GM12891 (cell line): ENCODE data around the gene SELENOF.
"Not testable (repeated sequence)": the region's sequence is repeated elsewhere in the genome, so short reads cannot be mapped to it uniquely, and the experiment has no call there.

ENCODE experiments used
- DNase-seq: peaks from one replicate; pipeline ENCODE4 v3.0.0; 2011; ENCODE audit warnings: low spot score; ENCODE audit not compliant: insufficient read length
- FAIRE-seq: peaks from 2 replicates; lab custom pipeline; 2011; peaks lifted over from hg19 to GRCh38; lab: Jason Lieb, UNC
- PAX5 ChIP-seq: IDR thresholded peaks from 2 replicates; pipeline ENCODE4 v1.6.1; 2011; ENCODE audit warnings: low read length, moderate library complexity, mild to moderate bottlenecking; ENCODE audit not compliant: insufficient read depth, severe bottlenecking
- POLR2A ChIP-seq: IDR thresholded peaks from 2 replicates; pipeline ENCODE4 v1.6.1; 2011; ENCODE audit warnings: low read depth, low read length, control low read depth
- POLR2AphosphoS5 ChIP-seq: IDR thresholded peaks from 2 replicates; pipeline ENCODE4 v1.6.1; 2011; ENCODE audit warnings: low read depth, low read length, control low read depth
- POU2F2 ChIP-seq: IDR thresholded peaks from 2 replicates; pipeline ENCODE4 v1.6.1; 2011; ENCODE audit warnings: low read depth, mild to moderate bottlenecking, control low read depth, low read length, moderate library complexity
- SPI1 ChIP-seq: IDR thresholded peaks from 2 replicates; pipeline ENCODE4 v1.6.1; 2011; ENCODE audit warnings: low read depth, low read length, control low read depth
- TAF1 ChIP-seq: IDR thresholded peaks from 2 replicates; pipeline ENCODE4 v1.6.1; 2011; ENCODE audit warnings: low read depth, low read length, control low read depth

The SELENOF gene

DNA sequence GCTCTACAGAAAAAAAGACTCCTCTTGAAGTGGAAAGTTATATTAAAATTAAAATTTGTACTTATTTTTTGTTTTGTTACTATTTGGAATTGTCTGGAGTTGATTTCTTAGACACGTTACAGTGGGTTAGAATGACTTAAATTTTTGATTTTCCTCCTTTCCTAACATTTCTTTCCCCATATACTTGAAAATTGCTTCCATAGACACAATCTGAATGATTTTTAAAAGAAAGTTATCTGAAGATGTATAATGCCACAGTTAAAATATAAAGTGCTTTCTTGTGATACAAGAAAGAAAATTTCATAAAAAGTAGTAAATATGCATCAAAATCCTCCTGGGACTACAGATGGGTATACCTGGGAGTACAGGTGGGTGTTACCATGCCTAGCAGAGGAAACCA lies 2.8 kb upstream of the SELENOF start:
- FAIRE-seq (no peak), DNase-seq (no peak)
- TF ChIP-seq POLR2A (no peak), POU2F2 (no peak), TAF1 (no peak), PAX5 (no peak), SPI1 (no peak), POLR2AphosphoS5 (no peak)

DNA sequence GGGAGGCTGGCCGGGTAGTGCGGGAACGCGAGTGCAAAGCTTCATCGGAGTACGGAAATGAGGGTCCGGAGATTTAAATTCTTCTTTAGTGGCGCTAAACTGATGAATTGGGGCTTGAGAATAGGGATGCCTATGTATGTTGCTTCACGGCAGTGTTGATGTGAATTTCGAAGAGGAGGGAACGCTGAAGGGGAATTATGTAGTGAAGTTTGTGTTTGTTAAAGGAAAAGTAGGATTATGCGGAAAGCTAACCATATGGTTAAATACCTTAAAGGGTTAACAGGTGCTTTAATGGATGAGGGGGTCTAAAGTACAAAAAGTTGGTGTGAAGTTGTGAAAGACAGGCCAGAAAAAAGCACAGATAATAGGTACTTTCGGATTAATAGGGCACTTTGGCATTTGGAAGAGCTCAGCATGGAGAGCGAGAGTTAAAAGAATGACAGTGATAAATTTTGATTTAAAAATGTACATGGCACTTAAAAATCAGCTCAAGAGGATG lies 1.9 kb upstream of the SELENOF start:
- peak; percentile 41 for FAIRE-seq
- no peak for DNase-seq
- no peak for TF ChIP-seq SPI1
- no peak for TF ChIP-seq POU2F2
- TF ChIP-seq POLR2AphosphoS5 = no peak

GRCh38 chr1:86914998-86915736 lies 1.2 kb upstream of the SELENOF start:
- DNase-seq (no peak), FAIRE-seq (peak; percentile 86)
- TF ChIP-seq TAF1 = peak; percentile 55; the same call in 1 of the 2 replicates
- no peak for TF ChIP-seq POU2F2
- TF ChIP-seq PAX5 = no peak
- no peak for TF ChIP-seq POLR2AphosphoS5
- TF ChIP-seq SPI1 = no peak
- 0 out of 2 replicates have a peak, but pooled peaks have one; percentile 36 for TF ChIP-seq POLR2A

DNA sequence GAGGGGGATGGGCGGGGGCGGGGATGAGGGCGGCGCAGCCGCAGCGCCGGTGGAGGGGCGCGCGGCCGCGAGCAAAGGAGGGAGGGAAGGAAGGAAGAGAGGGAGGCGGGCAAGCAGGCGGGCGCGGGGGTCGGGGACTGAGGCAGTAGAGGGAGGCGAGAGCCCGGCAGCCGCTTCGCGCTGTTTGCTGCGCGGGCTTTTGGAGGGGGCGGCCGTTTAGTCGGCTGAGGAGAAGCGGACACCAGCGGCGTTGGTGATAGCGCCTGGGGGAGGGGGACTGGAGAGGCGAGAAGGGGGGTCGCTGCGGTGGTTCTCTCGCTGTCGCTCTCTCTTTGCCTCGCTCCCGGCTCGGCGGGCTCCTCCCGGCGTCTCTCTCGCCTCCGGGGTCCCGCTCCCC lies 673 bp upstream of the SELENOF start, which contains the start of gene HS2ST1:
HS2ST1 (plus strand) TSS at position 35 of the 397 bp plus-strand sequence.
- TF ChIP-seq POLR2AphosphoS5 (peak; percentile 67; the same call in 1 of the 2 replicates), POLR2A (0 out of 2 replicates have a peak, but pooled peaks have one; percentile 59), SPI1 (no peak), TAF1 (peak; percentile 49; the same call in 1 of the 2 replicates), POU2F2 (no peak), PAX5 (peak; percentile 9)
- FAIRE-seq (no peak), DNase-seq (no peak)

DNA sequence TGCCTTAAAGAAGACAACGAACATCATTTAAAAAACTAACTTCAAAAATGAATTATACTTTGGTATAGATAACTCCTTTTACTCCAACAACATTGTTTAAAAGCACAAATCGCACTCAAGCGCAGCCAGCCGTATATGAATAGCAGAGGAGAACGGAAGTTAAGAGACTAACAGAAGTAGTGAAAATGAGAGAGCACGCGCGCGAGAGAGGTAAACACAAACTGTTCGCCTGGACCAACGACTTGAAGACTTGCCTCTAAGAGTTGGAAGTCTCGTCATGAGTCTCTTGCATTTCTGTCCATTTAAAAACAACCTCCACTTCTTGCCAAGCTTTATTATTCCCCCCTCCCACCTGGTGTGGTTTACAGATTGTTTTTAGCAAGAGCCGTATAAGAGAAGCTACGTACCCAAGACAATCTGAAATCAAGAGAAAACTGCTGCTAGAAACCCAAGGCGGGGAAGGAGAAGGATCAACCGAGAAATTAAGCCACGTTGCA lies 479 bp downstream of the SELENOF start:
- DNase-seq (peak; percentile 20), FAIRE-seq (no peak)
- TF ChIP-seq PAX5 = peak; percentile 55
- TF ChIP-seq POLR2AphosphoS5 = no peak
- TF ChIP-seq SPI1 = peak; percentile 49
- no peak for TF ChIP-seq POLR2A
- TF ChIP-seq TAF1 = no peak
- TF ChIP-seq POU2F2 = no peak

DNA sequence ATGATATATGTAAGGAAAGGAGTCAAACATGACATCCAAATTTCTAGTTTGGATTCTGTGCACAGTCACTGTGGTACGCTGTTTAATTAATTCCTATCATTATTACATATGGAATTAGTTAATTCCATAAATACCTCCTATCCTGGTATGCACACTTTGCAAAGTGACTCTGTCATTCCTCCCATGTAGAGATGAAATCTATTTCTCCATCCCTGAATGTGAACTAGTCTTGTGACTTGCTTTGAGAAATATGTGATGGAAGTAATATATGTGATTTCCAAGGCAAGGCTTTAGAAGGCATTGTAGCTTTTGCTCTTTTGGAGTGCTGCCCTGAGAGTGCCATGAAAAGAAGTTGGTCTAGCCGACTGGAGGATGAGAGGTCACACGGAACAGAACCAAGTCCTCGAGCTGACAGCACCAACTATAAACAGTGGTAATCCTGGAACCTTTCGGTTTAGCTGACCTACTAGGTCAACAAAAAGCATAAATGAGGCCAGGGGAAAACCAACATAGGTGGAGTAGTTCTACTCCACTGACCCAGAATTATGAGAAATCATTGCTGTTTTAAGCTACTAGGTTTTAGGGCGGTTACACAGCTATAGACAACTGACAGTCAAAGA lies 1.5 kb downstream of the SELENOF start:
- no peak for DNase-seq
- FAIRE-seq = peak; percentile 76
- TF ChIP-seq POLR2A (no peak), TAF1 (no peak), SPI1 (no peak), POU2F2 (no peak), PAX5 (no peak), POLR2AphosphoS5 (no peak)

DNA sequence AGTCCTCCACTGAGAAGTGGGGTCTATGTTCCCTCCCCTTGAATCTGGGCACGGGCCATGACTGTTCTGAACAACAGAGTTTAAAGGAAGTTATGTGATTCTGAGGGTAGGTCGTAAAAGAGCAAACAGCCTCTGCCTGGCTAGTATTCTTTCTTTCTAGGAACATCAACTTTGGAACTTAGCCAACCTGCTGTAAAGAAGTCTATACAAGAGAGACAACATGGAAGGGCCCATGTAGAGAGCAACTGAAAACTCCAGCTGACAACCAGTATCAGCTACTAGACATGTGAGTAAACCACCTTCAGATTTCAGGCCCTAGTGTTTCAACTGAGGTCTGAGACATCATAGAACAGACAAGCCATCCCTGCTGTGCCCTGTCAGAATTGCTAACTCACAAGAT lies 7.5 kb downstream of the SELENOF start:
- DNase-seq = no peak
- TF ChIP-seq POLR2A (no peak), POLR2AphosphoS5 (no peak), PAX5 (no peak), POU2F2 (no peak), SPI1 (no peak), TAF1 (no peak)
- FAIRE-seq = no peak

DNA sequence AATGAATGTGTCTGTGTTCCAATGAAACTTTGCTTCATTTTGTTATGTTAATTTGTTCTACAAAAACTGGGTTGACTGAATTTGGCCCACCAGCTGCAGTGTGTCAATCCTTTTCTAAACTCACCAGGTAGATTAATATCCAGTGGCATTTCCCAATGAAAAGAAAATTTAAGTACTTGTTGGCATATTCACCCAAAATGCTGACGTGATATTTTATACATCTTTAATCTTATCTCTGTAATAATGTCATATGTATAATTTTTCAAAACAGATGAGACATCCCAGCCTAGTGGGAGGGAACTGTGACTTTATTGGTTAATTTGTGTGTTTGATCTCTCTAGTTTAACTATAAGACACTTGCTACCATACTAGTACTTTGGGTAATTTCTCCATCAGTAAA lies 8.1 kb downstream of the SELENOF start:
- FAIRE-seq (no peak), DNase-seq (no peak)
- TF ChIP-seq POLR2A = no peak
- no peak for TF ChIP-seq PAX5

GRCh38 chr1:86899401-86899800 lies 14.5 kb downstream of the SELENOF start:
- DNase-seq, FAIRE-seq: not testable (repeated sequence)

DNA sequence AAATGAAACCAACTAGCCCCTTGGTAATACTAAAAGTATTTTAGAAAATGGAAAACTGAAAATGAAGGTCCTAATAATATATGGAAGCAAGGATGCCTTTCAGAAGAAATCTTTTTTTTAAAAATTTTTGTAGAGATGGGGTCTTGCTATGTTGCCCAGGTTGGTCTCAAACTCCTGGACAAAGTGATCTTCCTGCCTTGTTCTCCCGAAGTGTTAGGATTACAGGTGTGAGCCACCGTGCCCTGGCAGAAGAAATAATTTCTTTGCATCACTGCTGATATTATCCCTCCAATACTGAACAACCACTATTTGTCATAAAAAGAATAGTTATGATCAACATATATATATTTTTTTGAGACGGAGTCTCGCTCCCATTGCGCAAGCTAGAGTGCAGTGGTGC lies 25.6 kb downstream of the SELENOF start:
- no peak for DNase-seq
- TF ChIP-seq TAF1 (no peak), POLR2AphosphoS5 (no peak), SPI1 (no peak), POU2F2 (no peak), POLR2A (no peak), PAX5 (no peak)
- FAIRE-seq = no peak
